Endothelial cell of umbilical vein (primary cell): ENCODE data around the gene GNAQ. TPM values are rescaled to one million over a fixed set of nuclear protein-coding genes. Genes with fewer than 3 reads are reported as not detected.

ENCODE experiments used
- BruUV-seq: library from RNA; stranded (reverse); fragments of 400-500 nt; replicated peaks from 2 replicates; lab custom pipeline; 2021; lab: Mats Ljungman, UMichigan
- CTCF ChIA-PET: fragments of 300-600, 350-600 bp; sonication (Branson Sonifier 250); formaldehyde crosslinking; loops from one replicate; lab custom pipeline; 2021; ENCODE audit warnings: antibody characterized with exemption, inconsistent platforms; lab: Charles Lee
- POLR2A ChIA-PET: fragments of 300-600, 350-600 bp; sonication (Branson Sonifier 250); formaldehyde crosslinking; loops from one replicate; lab custom pipeline; 2021; ENCODE audit warnings: antibody characterized with exemption, inconsistent platforms; lab: Charles Lee
- DNase-seq: peaks from one replicate; pipeline ENCODE4 v3.0.0-alpha.2; 2011; ENCODE audit warnings: low read depth, low spot score
- FAIRE-seq: peaks from 2 replicates; lab custom pipeline; 2011; peaks lifted over from hg19 to GRCh38; lab: Jason Lieb, UNC
- H2AFZ ChIP-seq: 2 replicates; pipeline ENCODE4 v1.6.0; 2012; ENCODE audit warnings: low read depth, low read length, control low read depth, inconsistent platforms
- H3K27ac ChIP-seq: 2 replicates; pipeline ENCODE4 v1.5.1; 2011; ENCODE audit warnings: low read depth, mild to moderate bottlenecking, control low read depth, low read length, moderate library complexity; ENCODE audit not compliant: insufficient read depth
- H3K27me3 ChIP-seq, 2 experiments: 2 replicates each; pipeline versions ENCODE4 v1.6.0 to v1.6.1; 2011; ENCODE audit warnings: low read length in 2 of 2, mixed read lengths in 1 of 2; ENCODE audit not compliant: control insufficient read depth in 2 of 2, insufficient read depth in 2 of 2
- H3K36me3 ChIP-seq, 2 experiments: 2 replicates in 1 of 2; 3 replicates in 1 of 2; pipeline ENCODE4 v1.5.1; 2011; ENCODE audit warnings: low read length in 2 of 2, mild to moderate bottlenecking in 1 of 2, moderate library complexity in 1 of 2; ENCODE audit not compliant: control insufficient read depth in 2 of 2, insufficient read depth in 2 of 2; ENCODE audit errors: extremely low read depth in 1 of 2
- H3K4me1 ChIP-seq: 3 replicates; pipeline ENCODE4 v1.5.1; 2011; ENCODE audit warnings: mild to moderate bottlenecking, low read length; ENCODE audit not compliant: control insufficient read depth, insufficient read depth; ENCODE audit errors: extremely low read depth
- H3K4me2 ChIP-seq: 2 replicates; pipeline ENCODE4 v1.6.1; 2011; ENCODE audit warnings: low read length, control low read depth, mixed read lengths; ENCODE audit not compliant: insufficient read depth
- H3K4me3 ChIP-seq, 3 experiments: fragments of 200-600 bp in 1 of 3; sonication (generic), shearing (Covaris generic) in 1 of 3; replicated peaks in 1 of 3; 2 replicates each; pipeline ENCODE4 v1.5.1; 2011 to 2016; ENCODE audit warnings: control low read depth in 3 of 3, low read length in 3 of 3, mild to moderate bottlenecking in 2 of 3, inconsistent platforms in 1 of 3, low read depth in 1 of 3, moderate library complexity in 1 of 3; ENCODE audit not compliant: insufficient read depth in 1 of 3
- H3K79me2 ChIP-seq: 2 replicates; pipeline ENCODE4 v1.6.0; 2012; ENCODE audit warnings: low read length, inconsistent platforms; ENCODE audit not compliant: control insufficient read depth, insufficient read depth
- H3K9ac ChIP-seq: replicated peaks from 2 replicates; pipeline ENCODE3; 2011; ENCODE audit warnings: low read length, control low read depth; ENCODE audit not compliant: insufficient read depth; ENCODE audit errors: extremely low read depth
- H3K9me1 ChIP-seq: replicated peaks from 3 replicates; pipeline ENCODE4 v1.6.0; 2011; ENCODE audit warnings: mild to moderate bottlenecking, low read length; ENCODE audit not compliant: control insufficient read depth, insufficient read depth; ENCODE audit errors: extremely low read depth
- H3K9me3 ChIP-seq: replicated peaks from 2 replicates; pipeline ENCODE4 v1.5.1; 2012; ENCODE audit warnings: low read length, inconsistent platforms; ENCODE audit not compliant: control insufficient read depth, insufficient read depth
- H4K20me1 ChIP-seq: replicated peaks from 2 replicates; pipeline ENCODE3; 2011; ENCODE audit warnings: mild to moderate bottlenecking, low read length; ENCODE audit not compliant: control insufficient read depth, insufficient read depth; ENCODE audit errors: extremely low read depth
- EZH2 ChIP-seq: IDR thresholded peaks from 2 replicates; pipeline ENCODE4 v1.6.1; 2012; ENCODE audit warnings: borderline replicate concordance, low read depth, mild to moderate bottlenecking, moderate library complexity, low read length, inconsistent platforms; ENCODE audit not compliant: severe bottlenecking
- FOS ChIP-seq: IDR thresholded peaks from 2 replicates; pipeline ENCODE4 v1.6.1; 2011; ENCODE audit warnings: mild to moderate bottlenecking, low read length, moderate library complexity, borderline replicate concordance; ENCODE audit not compliant: insufficient read depth
- GATA2 ChIP-seq: IDR thresholded peaks from 2 replicates; pipeline ENCODE4 v1.7.0; 2011; ENCODE audit warnings: low read depth, mild to moderate bottlenecking, moderate library complexity, mixed read lengths, low read length; ENCODE audit not compliant: insufficient read length, insufficient read depth
- JUN ChIP-seq: IDR thresholded peaks from 2 replicates; pipeline ENCODE4 v1.6.1; 2011; ENCODE audit warnings: borderline replicate concordance, low read depth; ENCODE audit not compliant: insufficient read length, insufficient read depth
- MYC ChIP-seq: IDR thresholded peaks from one replicate; pipeline ENCODE4 v1.6.1; 2011; ENCODE audit warnings: mild to moderate bottlenecking, low read depth, low read length
- POLR2A ChIP-seq: IDR thresholded peaks from 2 replicates; pipeline ENCODE4 v1.6.1; 2012; ENCODE audit warnings: low read depth, mild to moderate bottlenecking, control low read depth, low read length
- POLR2AphosphoS5 ChIP-seq: IDR thresholded peaks from 2 replicates; pipeline ENCODE4 v1.6.1; 2012; ENCODE audit warnings: low read depth, mild to moderate bottlenecking, control low read depth, low read length, moderate library complexity; ENCODE audit not compliant: insufficient read depth
- dilution Hi-C: fragments of 300-500 bp; cut with MboI; formaldehyde crosslinking; loops from one replicate; pipeline ENCODE4 v1.15.0; 2019; ENCODE audit warnings: low sequenced_read_pairs; ENCODE audit not compliant: extremely low pct_ligation_motif_present
- intact Hi-C: fragments of 100-400 bp; cut with micrococcal nuclease; formaldehyde crosslinking; loops from one replicate; pipeline ENCODE4 v1.10.0; 2022
- polyA plus RNA-seq, 4 experiments: library from polyadenylated mRNA; depleted of rRNA in 3 of 4; stranded (reverse) in 3 of 4; unstranded in 1 of 4; fragments of >200 nt; gene quantifications; 2 replicates each; pipeline versions ENCODE4 v1.2.1 to v1.2.3, GENCODE V29; 2011 to 2012; ENCODE audit warnings: missing spikeins in 1 of 4
- total RNA-seq: library from RNA; stranded (reverse); gene quantifications from 2 replicates; pipeline ENCODE4 v1.2.3, GENCODE V29; 2021
- TF ChIP-seq, protein P1 (sequence below), 2 donors: IDR thresholded peaks; 1 replicate in 1 of 2; 2 replicates in 1 of 2; pipeline ENCODE4 v1.5.1; 2011; ENCODE audit warnings: low read length in 2 of 2, mild to moderate bottlenecking in 2 of 2, moderate library complexity in 2 of 2, control low read depth in 1 of 2, inconsistent platforms in 1 of 2, low read depth in 1 of 2; ENCODE audit not compliant: insufficient read depth in 1 of 2; ENCODE audit errors: extremely low read depth in 1 of 2
- TF ChIP-seq, protein P2 (sequence below): IDR thresholded peaks from 2 replicates; pipeline ENCODE4 v1.6.1; 2011; ENCODE audit not compliant: insufficient read depth, insufficient read length

GNAQ gene
- total and polyA plus RNA-seq, 2 donors (not counting 3 experiments of a cell fraction or from before 2014, with no cell fraction given), result 26.1 to 67.3 TPM

DNA sequence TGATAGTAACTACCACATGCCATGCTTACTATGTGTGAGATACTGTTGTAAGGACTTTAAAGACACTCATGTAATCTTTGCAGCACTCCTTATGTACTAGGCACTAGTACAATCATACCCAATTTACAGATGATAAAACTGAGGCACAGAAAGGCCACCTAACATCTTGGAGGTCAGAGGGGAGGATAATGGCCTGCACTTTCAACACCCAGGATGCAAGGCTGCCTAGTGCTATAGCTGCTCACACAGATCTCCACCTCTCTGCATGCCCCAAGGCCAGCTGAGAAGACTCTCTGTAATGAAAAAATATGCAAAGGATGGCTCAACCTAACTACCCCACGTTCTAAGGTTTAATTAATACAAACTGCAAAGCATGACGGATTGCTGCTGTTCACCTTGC, 57.2 kb downstream of the GNAQ start:
- Histone ChIP-seq H3K27me3 (no peaks in the 10 kb centered on the region), H3K4me3 (no peak overlapping the region), H2AFZ (no peak overlapping the region), H3K4me1 (peaks cover 18% of the 10 kb centered on the region), H4K20me1 (no peaks in the 10 kb centered on the region), H3K36me3 (no peaks in the 10 kb centered on the region), H3K79me2 (peaks cover 71% of the 10 kb centered on the region), H3K4me2 (no peak overlapping the region), H3K9me1 (no peaks in the 10 kb centered on the region), H3K9me3 (no peaks in the 10 kb centered on the region), H3K9ac (no peak overlapping the region), H3K27ac (no peak overlapping the region)
- ChIA-PET CTCF (interaction anchor here (1.0 to 6.6 kb wide), 4 partner anchors 13 to 134 kb away, joined by 3 to 431 read pairs (median 26); partner anchors contain the start of gene GNAQ), POLR2A (interaction anchor here (0.8 kb wide), 1 partner anchor 13 kb away, joined by 3 read pairs; no protein-coding TSS in a partner anchor)
- BruUV-seq, result no TSS peak
- intact Hi-C loops, result loop anchor here (10.0 kb wide), 1 partner anchor 520 kb away; no protein-coding TSS in a partner anchor
- DNase-seq (no peak), FAIRE-seq (no peak)
- TF ChIP-seq, protein P1, sequence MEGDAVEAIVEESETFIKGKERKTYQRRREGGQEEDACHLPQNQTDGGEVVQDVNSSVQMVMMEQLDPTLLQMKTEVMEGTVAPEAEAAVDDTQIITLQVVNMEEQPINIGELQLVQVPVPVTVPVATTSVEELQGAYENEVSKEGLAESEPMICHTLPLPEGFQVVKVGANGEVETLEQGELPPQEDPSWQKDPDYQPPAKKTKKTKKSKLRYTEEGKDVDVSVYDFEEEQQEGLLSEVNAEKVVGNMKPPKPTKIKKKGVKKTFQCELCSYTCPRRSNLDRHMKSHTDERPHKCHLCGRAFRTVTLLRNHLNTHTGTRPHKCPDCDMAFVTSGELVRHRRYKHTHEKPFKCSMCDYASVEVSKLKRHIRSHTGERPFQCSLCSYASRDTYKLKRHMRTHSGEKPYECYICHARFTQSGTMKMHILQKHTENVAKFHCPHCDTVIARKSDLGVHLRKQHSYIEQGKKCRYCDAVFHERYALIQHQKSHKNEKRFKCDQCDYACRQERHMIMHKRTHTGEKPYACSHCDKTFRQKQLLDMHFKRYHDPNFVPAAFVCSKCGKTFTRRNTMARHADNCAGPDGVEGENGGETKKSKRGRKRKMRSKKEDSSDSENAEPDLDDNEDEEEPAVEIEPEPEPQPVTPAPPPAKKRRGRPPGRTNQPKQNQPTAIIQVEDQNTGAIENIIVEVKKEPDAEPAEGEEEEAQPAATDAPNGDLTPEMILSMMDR (IDR thresholded peaks at IDR 0.05; ENCODE audit: extremely low read depth in 1 of 2, insufficient read depth in 1 of 2, low read depth in 1 of 2, low read length in 2 of 2), result no peak
- dilution Hi-C loops, result no loop called here

DNA sequence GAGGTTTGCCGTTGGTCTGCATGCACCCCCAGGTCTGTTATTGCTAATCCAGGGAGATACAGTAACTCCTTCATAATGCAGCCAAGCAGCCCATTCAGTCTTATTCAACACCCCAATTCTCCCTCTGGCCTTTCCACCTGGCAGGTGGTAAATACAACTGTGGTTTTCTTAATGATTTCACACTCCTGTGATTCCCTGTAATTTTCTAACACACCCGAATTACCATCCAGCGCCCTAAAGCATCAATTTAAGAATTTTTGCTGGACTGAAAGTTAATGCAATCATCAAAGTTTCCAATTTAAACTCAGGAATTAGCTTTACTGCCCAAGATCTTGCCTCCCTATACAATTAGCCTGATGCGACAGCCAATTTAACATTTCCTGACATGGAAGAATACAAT, 62.5 kb downstream of the GNAQ start:
- Histone ChIP-seq H2AFZ (no peak overlapping the region), H4K20me1 (peaks cover 2% of the 10 kb centered on the region), H3K27me3 (no peaks in the 10 kb centered on the region), H3K27ac (no peak overlapping the region), H3K9me3 (no peaks in the 10 kb centered on the region), H3K36me3 (no peaks in the 10 kb centered on the region), H3K9me1 (no peaks in the 10 kb centered on the region), H3K9ac (no peak overlapping the region), H3K79me2 (peaks cover 75% of the 10 kb centered on the region), H3K4me2 (no peak overlapping the region), H3K4me3 (no peak overlapping the region), H3K4me1 (peaks cover 9% of the 10 kb centered on the region)
- TF ChIP-seq EZH2 (no peak), MYC (no peak), FOS (no peak), GATA2 (no peak), JUN (no peak), POLR2A (no peak), POLR2AphosphoS5 (no peak)
- TF ChIP-seq, protein P1 (IDR thresholded peaks at IDR 0.05; ENCODE audit: extremely low read depth in 1 of 2, insufficient read depth in 1 of 2, low read depth in 1 of 2, low read length in 2 of 2), result no peak
- TF ChIP-seq, protein P2, sequence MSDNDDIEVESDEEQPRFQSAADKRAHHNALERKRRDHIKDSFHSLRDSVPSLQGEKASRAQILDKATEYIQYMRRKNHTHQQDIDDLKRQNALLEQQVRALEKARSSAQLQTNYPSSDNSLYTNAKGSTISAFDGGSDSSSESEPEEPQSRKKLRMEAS, result no peak
- POLR2A ChIA-PET, result no interaction called here
- no TSS peak for BruUV-seq
- DNase-seq (no peak), FAIRE-seq (no peak)
- dilution Hi-C loops (no loop called here), intact Hi-C loops (no loop called here)
- CTCF ChIA-PET, result interaction anchor here (1.0 to 1.3 kb wide), 2 partner anchors 7 to 153 kb away, joined by 3 read pairs; no protein-coding TSS in a partner anchor
